ENCODE data around the gene BCL6B.

DNA sequence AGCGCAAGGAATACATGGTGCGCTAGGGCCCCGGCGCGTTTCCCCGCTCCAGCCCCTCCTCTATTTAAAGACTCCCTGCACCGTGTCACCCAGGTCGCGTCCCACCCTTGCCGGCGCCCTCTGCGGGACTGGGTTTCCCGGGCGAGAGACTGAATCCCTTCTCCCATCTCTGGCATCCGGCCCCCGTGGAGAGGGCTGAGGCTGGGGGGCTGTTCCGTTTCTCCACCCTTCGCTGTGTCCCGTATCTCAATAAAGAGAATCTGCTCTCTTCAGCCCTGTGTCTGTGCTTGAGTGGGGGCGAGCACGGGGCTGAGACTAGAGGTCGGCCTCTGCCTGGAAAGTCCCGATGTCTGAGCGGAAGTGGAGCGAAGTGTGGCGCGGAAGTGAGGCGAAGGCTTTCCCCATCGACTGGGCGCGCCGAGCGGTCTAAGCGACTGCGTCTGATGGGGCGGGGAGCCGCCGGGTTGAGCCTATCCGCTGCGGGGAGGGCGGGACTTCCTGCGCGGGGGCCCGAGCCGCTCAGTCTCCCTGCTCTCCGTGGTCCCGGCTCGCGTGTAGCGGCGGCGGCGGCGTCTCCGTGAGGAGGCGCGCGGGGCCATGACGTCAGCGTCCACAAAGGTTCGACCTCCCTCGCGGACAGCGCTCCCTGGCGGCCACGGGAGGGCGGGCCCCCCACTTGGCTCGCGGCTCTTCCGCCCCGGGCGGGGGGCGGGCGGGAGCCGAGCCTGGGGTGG is 8.4 kb upstream of the BCL6B start:
- TF ChIP-seq EZH2 (optimal IDR thresholded peaks at IDR 0.05; ENCODE audit: low read depth, low read length), result no peak
- TF ChIP-seq EZH2phosphoT487 (IDR thresholded peaks at IDR 0.05; ENCODE audit: low read length), result no peak
- TF ChIP-seq, protein P1, sequence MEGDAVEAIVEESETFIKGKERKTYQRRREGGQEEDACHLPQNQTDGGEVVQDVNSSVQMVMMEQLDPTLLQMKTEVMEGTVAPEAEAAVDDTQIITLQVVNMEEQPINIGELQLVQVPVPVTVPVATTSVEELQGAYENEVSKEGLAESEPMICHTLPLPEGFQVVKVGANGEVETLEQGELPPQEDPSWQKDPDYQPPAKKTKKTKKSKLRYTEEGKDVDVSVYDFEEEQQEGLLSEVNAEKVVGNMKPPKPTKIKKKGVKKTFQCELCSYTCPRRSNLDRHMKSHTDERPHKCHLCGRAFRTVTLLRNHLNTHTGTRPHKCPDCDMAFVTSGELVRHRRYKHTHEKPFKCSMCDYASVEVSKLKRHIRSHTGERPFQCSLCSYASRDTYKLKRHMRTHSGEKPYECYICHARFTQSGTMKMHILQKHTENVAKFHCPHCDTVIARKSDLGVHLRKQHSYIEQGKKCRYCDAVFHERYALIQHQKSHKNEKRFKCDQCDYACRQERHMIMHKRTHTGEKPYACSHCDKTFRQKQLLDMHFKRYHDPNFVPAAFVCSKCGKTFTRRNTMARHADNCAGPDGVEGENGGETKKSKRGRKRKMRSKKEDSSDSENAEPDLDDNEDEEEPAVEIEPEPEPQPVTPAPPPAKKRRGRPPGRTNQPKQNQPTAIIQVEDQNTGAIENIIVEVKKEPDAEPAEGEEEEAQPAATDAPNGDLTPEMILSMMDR (IDR thresholded peaks at IDR 0.05; ENCODE audit: low read length), result peak; percentile 44
